KMS-11 (cell line): ENCODE measurements around the gene SLC5A3.

Experiments
- H2AFZ ChIP-seq: fragments of 200-600 bp; sonication (generic); 2 replicates; pipeline ENCODE4 v1.6.1; 2016; ENCODE audit warnings: antibody characterized with exemption, mixed run types, low read depth
- H3K27ac ChIP-seq: fragments of 200-600 bp; sonication (generic); 2 replicates; pipeline ENCODE4 v1.6.1; 2016; ENCODE audit warnings: mild to moderate bottlenecking, mixed run types
- H3K27me3 ChIP-seq: fragments of 200-600 bp; sonication (generic); 2 replicates; pipeline ENCODE4 v1.6.1; 2017; ENCODE audit warnings: mild to moderate bottlenecking, low read depth, mixed run types, moderate library complexity; ENCODE audit not compliant: insufficient read depth
- H3K36me3 ChIP-seq: fragments of 200-600 bp; sonication (generic); 2 replicates; pipeline ENCODE4 v1.6.1; 2017; ENCODE audit warnings: mild to moderate bottlenecking, mixed run types; ENCODE audit not compliant: insufficient read depth
- H3K4me1 ChIP-seq: fragments of 200-600 bp; sonication (generic); 2 replicates; pipeline ENCODE4 v1.6.1; 2016; ENCODE audit warnings: mild to moderate bottlenecking, low read depth, mixed run types; ENCODE audit not compliant: poor library complexity, severe bottlenecking
- H3K4me2 ChIP-seq: fragments of 200-600 bp; sonication (generic); 2 replicates; pipeline ENCODE4 v1.7.0; 2016; ENCODE audit warnings: mild to moderate bottlenecking, mixed run types
- H3K4me3 ChIP-seq: fragments of 200-600 bp; sonication (generic); IDR thresholded peaks from 2 replicates; pipeline ENCODE4 v1.6.1; 2017; ENCODE audit warnings: low read depth, low read length, mixed read lengths; ENCODE audit not compliant: insufficient read depth
- H3K79me2 ChIP-seq: fragments of 200-600 bp; sonication (generic); 2 replicates; pipeline ENCODE4 v1.6.1; 2016; ENCODE audit warnings: low read depth, mixed run types; ENCODE audit not compliant: insufficient read depth
- H3K9ac ChIP-seq: fragments of 200-600 bp; sonication (generic); 2 replicates; pipeline ENCODE4 v1.6.1; 2016; ENCODE audit warnings: mild to moderate bottlenecking, mixed run types
- H4K20me1 ChIP-seq: fragments of 200-600 bp; sonication (generic); 2 replicates; pipeline ENCODE4 v1.6.1; 2016; ENCODE audit warnings: mild to moderate bottlenecking, mixed run types; ENCODE audit not compliant: insufficient read depth
- CTCF ChIP-seq: fragments of 200-600 bp; sonication (generic); conservative IDR thresholded peaks from 2 replicates; pipeline ENCODE4 v1.6.1; 2017; ENCODE audit warnings: low read depth, mild to moderate bottlenecking, antibody characterized with exemption, low read length, moderate library complexity, mixed read lengths

Gene SLC5A3

GRCh38 chr21:34075760-34076660 is 2.6 kb downstream of the SLC5A3 start:
- no peak overlapping the region for H3K4me2 ChIP-seq
- H3K4me3 ChIP-seq: no peak overlapping the region
- H3K27me3 ChIP-seq: no peaks in the 10 kb centered on the region
- no peak overlapping the region for H3K9ac ChIP-seq
- 0 out of 2 replicates have a peak, but pooled peaks cover 4% of the 10 kb centered on the region for H4K20me1 ChIP-seq
- no peak overlapping the region for H2AFZ ChIP-seq
- no peak overlapping the region for H3K27ac ChIP-seq
- peaks cover 11% of the 10 kb centered on the region for H3K79me2 ChIP-seq
- no peaks in the 10 kb centered on the region for H3K36me3 ChIP-seq
- H3K4me1 ChIP-seq: peaks cover 9% of the 10 kb centered on the region
- no peak for TF ChIP-seq CTCF

- no peak overlapping the region for H3K4me2 ChIP-seq
Measured at GRCh38 chr21:34076835-34077234, 3.5 kb downstream of the SLC5A3 start.

GRCh38 chr21:34077888-34078287 is 4.5 kb downstream of the SLC5A3 start:
- Histone ChIP-seq H3K4me1 (peaks cover 25% of the 10 kb centered on the region), H3K27ac (no peak overlapping the region), H3K9ac (no peak overlapping the region), H3K4me3 (no peak overlapping the region), H3K79me2 (peaks cover 11% of the 10 kb centered on the region), H2AFZ (no peak overlapping the region), H3K36me3 (no peaks in the 10 kb centered on the region), H4K20me1 (peaks cover 7% of the 10 kb centered on the region; the same call in 1 of the 2 replicates), H3K4me2 (no peak overlapping the region), H3K27me3 (no peaks in the 10 kb centered on the region)
- TF ChIP-seq CTCF: no peak

More at GRCh38 chr21:34076835-34077234, 3.5 kb downstream of the SLC5A3 start:
- no peaks in the 10 kb centered on the region for H3K27me3 ChIP-seq
- no peak overlapping the region for H2AFZ ChIP-seq
- peaks cover 11% of the 10 kb centered on the region for H3K79me2 ChIP-seq
- no peak overlapping the region for H3K27ac ChIP-seq
- TF ChIP-seq CTCF: no peak
- no peak overlapping the region for H3K4me3 ChIP-seq
- H3K4me1 ChIP-seq: peaks cover 17% of the 10 kb centered on the region
- peaks cover 7% of the 10 kb centered on the region; the same call in 1 of the 2 replicates for H4K20me1 ChIP-seq
- no peak overlapping the region for H3K9ac ChIP-seq
- H3K36me3 ChIP-seq: no peaks in the 10 kb centered on the region

GRCh38 chr21:34078915-34079314 is 5.5 kb downstream of the SLC5A3 start:
- H3K27ac ChIP-seq: no peak overlapping the region
- no peak for TF ChIP-seq CTCF
- H2AFZ ChIP-seq: no peak overlapping the region
- H3K4me1 ChIP-seq: peaks cover 32% of the 10 kb centered on the region
- no peaks in the 10 kb centered on the region for H3K27me3 ChIP-seq
- H3K4me3 ChIP-seq: no peak overlapping the region
- no peak overlapping the region for H3K4me2 ChIP-seq
- H3K79me2 ChIP-seq: peaks cover 20% of the 10 kb centered on the region
- peaks cover 8% of the 10 kb centered on the region; the same call in 1 of the 2 replicates for H4K20me1 ChIP-seq
- no peak overlapping the region for H3K9ac ChIP-seq
- H3K36me3 ChIP-seq: no peaks in the 10 kb centered on the region
